Measurements from ENCODE around the gene DIRAS1.

Gene DIRAS1

DNA sequence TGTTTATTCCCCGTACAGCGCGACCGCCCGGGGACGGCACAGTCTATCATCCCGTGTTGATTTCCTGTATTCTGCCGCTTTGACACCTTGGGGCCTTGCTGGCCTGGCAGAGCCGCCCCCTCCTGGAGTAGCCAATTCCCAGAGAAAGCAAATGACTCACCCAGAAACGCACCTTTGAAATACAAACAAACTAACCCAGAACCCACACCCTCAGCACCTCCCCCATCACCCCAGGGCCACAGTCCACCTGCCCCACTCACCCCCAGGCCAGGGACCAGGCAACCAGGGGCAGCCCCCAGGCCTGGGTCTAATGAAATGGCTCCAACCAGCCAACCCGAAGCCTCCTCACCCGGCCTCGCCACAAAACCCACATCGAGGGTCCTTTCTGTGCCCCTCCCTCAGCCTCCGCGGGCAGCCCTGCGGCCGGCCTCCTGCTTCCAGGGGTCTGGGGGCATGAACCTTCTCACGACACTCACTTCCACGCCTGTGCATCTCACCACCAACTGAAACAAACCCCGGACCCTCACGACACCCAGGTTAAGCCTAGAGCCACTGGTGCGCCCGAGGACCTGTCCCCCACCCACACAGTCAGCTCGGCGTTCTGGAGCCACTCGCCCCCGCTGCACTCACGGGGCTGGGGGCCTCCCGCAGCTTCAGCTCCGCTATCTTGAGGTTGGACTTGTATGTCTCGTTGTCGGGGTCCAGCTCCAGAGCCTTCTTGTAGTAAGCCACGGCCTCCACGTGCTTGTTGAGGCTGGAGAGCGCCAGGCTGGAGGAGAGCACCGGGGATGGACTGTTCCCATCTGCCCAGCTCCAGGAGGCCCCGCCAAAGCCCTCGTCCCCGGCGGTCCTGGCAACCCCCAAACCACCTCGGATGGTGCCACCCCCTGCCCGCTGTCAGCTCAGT, 41.0 kb upstream of the DIRAS1 start:
- Histone ChIP-seq H2BK120ac (ENCODE audit: low read depth, low read length) (no peak overlapping the region), H4K5ac (ENCODE audit: low read length) (no peak overlapping the region), H3K23ac (ENCODE audit: low read length) (no peak overlapping the region), H3K4me1 (ENCODE audit: control insufficient read depth, low read depth, low read length) (no peaks in the 10 kb centered on the region), H2AK5ac (ENCODE audit: low read length) (no peak overlapping the region), H3K79me1 (ENCODE audit: low read length) (no peaks in the 10 kb centered on the region), H3K27ac (ENCODE audit: low read depth, low read length) (no peak overlapping the region), H3K4me3 (ENCODE audit: low read length) (no peak overlapping the region), H3K4me2 (ENCODE audit: low read length) (no peak overlapping the region), H3K9ac (ENCODE audit: low read length) (no peak overlapping the region), H3K36me3 (ENCODE audit: control insufficient read depth, insufficient read depth, low read length) (peaks cover 13% of the 10 kb centered on the region), H2BK5ac (ENCODE audit: low read length) (no peak overlapping the region), H3K56ac (ENCODE audit: low read length) (no peak overlapping the region), H3K79me2 (ENCODE audit: control insufficient read depth, insufficient read depth, low read length) (no peaks in the 10 kb centered on the region), H4K8ac (ENCODE audit: low read depth, low read length) (no peak overlapping the region), H3K27me3 (ENCODE audit: insufficient read depth, low read length, poor library complexity) (no peaks in the 10 kb centered on the region), H3K4ac (ENCODE audit: low read depth, low read length) (no peak overlapping the region), H3K18ac (ENCODE audit: low read length) (no peak overlapping the region), H2BK15ac (replicated peaks; ENCODE audit: low read depth) (no peak overlapping the region)
- no CpG with 5 or more reads among the region's 43 CpGs for WGBS (ENCODE audit: extremely low coverage, insufficient coverage, low lambda C conversion rate)
- DNase-seq = no peak

GRCh38 chr19:2761309-2761677, 40.1 kb upstream of the DIRAS1 start:
- no peak for DNase-seq
- Histone ChIP-seq H3K18ac (ENCODE audit: low read length) (no peak overlapping the region), H2BK15ac (replicated peaks; ENCODE audit: low read depth) (no peak overlapping the region), H3K27me3 (ENCODE audit: insufficient read depth, low read length, poor library complexity) (no peaks in the 10 kb centered on the region), H3K9ac (ENCODE audit: low read length) (no peak overlapping the region), H2AK5ac (ENCODE audit: low read length) (no peak overlapping the region), H3K27ac (ENCODE audit: low read depth, low read length) (no peak overlapping the region), H4K5ac (ENCODE audit: low read length) (no peak overlapping the region), H2BK120ac (ENCODE audit: low read depth, low read length) (no peak overlapping the region), H3K23ac (ENCODE audit: low read length) (no peak overlapping the region), H3K79me2 (ENCODE audit: control insufficient read depth, insufficient read depth, low read length) (no peaks in the 10 kb centered on the region), H3K79me1 (ENCODE audit: low read length) (no peaks in the 10 kb centered on the region), H3K4me1 (ENCODE audit: control insufficient read depth, low read depth, low read length) (no peaks in the 10 kb centered on the region), H3K36me3 (ENCODE audit: control insufficient read depth, insufficient read depth, low read length) (peaks cover 13% of the 10 kb centered on the region), H4K8ac (ENCODE audit: low read depth, low read length) (no peak overlapping the region), H3K4me3 (ENCODE audit: low read length) (no peak overlapping the region), H3K4me2 (ENCODE audit: low read length) (no peak overlapping the region), H2BK5ac (ENCODE audit: low read length) (no peak overlapping the region), H3K4ac (ENCODE audit: low read depth, low read length) (no peak overlapping the region), H3K56ac (ENCODE audit: low read length) (no peak overlapping the region)
- no CpG with 5 or more reads among the region's 16 CpGs for WGBS (ENCODE audit: extremely low coverage, insufficient coverage, low lambda C conversion rate)

- Histone ChIP-seq H4K5ac (ENCODE audit: low read length) (no peak overlapping the region), H4K8ac (ENCODE audit: low read depth, low read length) (no peak overlapping the region), H3K4me1 (ENCODE audit: control insufficient read depth, low read depth, low read length) (no peaks in the 10 kb centered on the region), H3K23ac (ENCODE audit: low read length) (no peak overlapping the region), H3K79me2 (ENCODE audit: control insufficient read depth, insufficient read depth, low read length) (no peaks in the 10 kb centered on the region), H3K4me3 (ENCODE audit: low read length) (no peak overlapping the region), H3K18ac (ENCODE audit: low read length) (no peak overlapping the region), H3K56ac (ENCODE audit: low read length) (no peak overlapping the region), H2BK15ac (replicated peaks; ENCODE audit: low read depth) (no peak overlapping the region), H3K36me3 (ENCODE audit: control insufficient read depth, insufficient read depth, low read length) (peaks cover 16% of the 10 kb centered on the region), H2AK5ac (ENCODE audit: low read length) (no peak overlapping the region), H3K79me1 (ENCODE audit: low read length) (no peaks in the 10 kb centered on the region), H3K4me2 (ENCODE audit: low read length) (no peak overlapping the region), H2BK120ac (ENCODE audit: low read depth, low read length) (no peak overlapping the region), H2BK5ac (ENCODE audit: low read length) (no peak overlapping the region), H3K27ac (ENCODE audit: low read depth, low read length) (no peak overlapping the region), H3K27me3 (ENCODE audit: insufficient read depth, low read length, poor library complexity) (no peaks in the 10 kb centered on the region), H3K4ac (ENCODE audit: low read depth, low read length) (no peak overlapping the region), H3K9ac (ENCODE audit: low read length) (no peak overlapping the region)
- no peak for DNase-seq
- WGBS (ENCODE audit: extremely low coverage, insufficient coverage, low lambda C conversion rate) = no CpG with 5 or more reads among the region's 7 CpGs
These were observed 38.8 kb upstream of the DIRAS1 start for GRCh38 chr19:2759965-2760364.

DNA sequence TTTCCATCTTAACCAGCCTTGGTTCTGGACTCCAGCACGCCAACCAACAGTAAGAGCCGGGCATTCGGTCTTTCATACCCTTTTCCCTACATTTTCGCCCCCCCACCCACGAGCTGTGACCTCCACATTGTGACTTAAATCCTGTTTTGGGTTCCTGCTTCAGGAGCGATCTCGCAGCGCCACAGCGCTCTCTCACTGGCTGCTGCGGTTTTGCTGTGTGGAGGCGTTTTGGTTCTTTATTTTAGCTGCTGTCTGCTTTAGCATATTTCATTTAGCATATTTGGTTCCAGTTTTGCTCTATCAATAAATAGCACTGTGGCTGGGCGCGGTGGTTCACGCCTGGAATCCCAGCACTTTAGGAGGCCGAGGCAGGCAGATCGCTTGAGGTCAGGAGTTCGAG, 38.2 kb upstream of the DIRAS1 start:
- WGBS (ENCODE audit: extremely low coverage, insufficient coverage, low lambda C conversion rate) = no CpG with 5 or more reads among the region's 17 CpGs
- Histone ChIP-seq H3K23ac (ENCODE audit: low read length) (no peak overlapping the region), H3K18ac (ENCODE audit: low read length) (no peak overlapping the region), H4K8ac (ENCODE audit: low read depth, low read length) (no peak overlapping the region), H3K79me2 (ENCODE audit: control insufficient read depth, insufficient read depth, low read length) (no peaks in the 10 kb centered on the region), H3K27ac (ENCODE audit: low read depth, low read length) (no peak overlapping the region), H3K27me3 (ENCODE audit: insufficient read depth, low read length, poor library complexity) (no peaks in the 10 kb centered on the region), H3K36me3 (ENCODE audit: control insufficient read depth, insufficient read depth, low read length) (peaks cover 17% of the 10 kb centered on the region), H3K4me1 (ENCODE audit: control insufficient read depth, low read depth, low read length) (no peaks in the 10 kb centered on the region), H4K5ac (ENCODE audit: low read length) (no peak overlapping the region), H3K9ac (ENCODE audit: low read length) (no peak overlapping the region), H3K4me2 (ENCODE audit: low read length) (no peak overlapping the region), H3K56ac (ENCODE audit: low read length) (no peak overlapping the region), H3K4ac (ENCODE audit: low read depth, low read length) (no peak overlapping the region), H2BK5ac (ENCODE audit: low read length) (no peak overlapping the region), H2BK15ac (replicated peaks; ENCODE audit: low read depth) (no peak overlapping the region), H3K4me3 (ENCODE audit: low read length) (no peak overlapping the region), H2BK120ac (ENCODE audit: low read depth, low read length) (no peak overlapping the region), H3K79me1 (ENCODE audit: low read length) (no peaks in the 10 kb centered on the region), H2AK5ac (ENCODE audit: low read length) (no peak overlapping the region)
- DNase-seq = no peak

DNA sequence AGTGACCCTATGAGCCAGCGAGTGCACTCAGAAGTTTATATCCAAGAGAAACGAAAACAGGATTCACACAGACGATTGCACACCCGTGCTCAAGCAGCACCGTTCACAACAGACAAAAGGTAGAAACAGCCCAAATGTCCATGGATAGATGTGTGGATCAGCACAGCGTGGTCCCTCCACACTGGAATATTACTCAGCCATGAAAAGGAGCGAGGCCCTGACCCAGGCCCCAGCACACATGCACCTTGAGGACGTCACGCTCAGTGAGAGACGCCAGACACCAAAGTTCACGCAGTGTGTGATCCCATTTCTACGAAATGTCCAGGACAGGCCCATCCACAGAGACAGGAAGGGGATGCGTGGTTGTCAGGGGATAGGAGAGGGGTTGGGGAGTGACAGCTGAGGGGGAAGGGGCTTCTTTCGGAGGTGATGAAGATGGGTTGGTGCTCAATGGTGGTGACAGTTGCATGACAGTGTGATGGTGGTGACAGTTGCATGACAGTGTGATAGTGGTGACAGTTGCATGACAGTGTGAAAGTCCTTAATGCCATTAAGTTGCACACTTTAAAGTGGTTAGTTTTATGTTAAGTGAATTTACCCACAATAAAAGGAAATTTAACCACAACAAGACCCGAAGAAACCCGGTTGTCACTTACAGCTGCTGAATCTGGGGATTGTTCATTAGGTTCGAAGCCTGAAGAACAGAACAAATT, 37.6 kb upstream of the DIRAS1 start:
- no peak for DNase-seq
- Histone ChIP-seq H3K79me1 (ENCODE audit: low read length) (no peaks in the 10 kb centered on the region), H3K27ac (ENCODE audit: low read depth, low read length) (no peak overlapping the region), H3K9ac (ENCODE audit: low read length) (no peak overlapping the region), H4K5ac (ENCODE audit: low read length) (no peak overlapping the region), H3K18ac (ENCODE audit: low read length) (no peak overlapping the region), H3K27me3 (ENCODE audit: insufficient read depth, low read length, poor library complexity) (no peaks in the 10 kb centered on the region), H2AK5ac (ENCODE audit: low read length) (no peak overlapping the region), H2BK120ac (ENCODE audit: low read depth, low read length) (no peak overlapping the region), H2BK15ac (replicated peaks; ENCODE audit: low read depth) (no peak overlapping the region), H3K4me2 (ENCODE audit: low read length) (no peak overlapping the region), H3K36me3 (ENCODE audit: control insufficient read depth, insufficient read depth, low read length) (peaks cover 17% of the 10 kb centered on the region), H3K23ac (ENCODE audit: low read length) (no peak overlapping the region), H3K4ac (ENCODE audit: low read depth, low read length) (no peak overlapping the region), H2BK5ac (ENCODE audit: low read length) (no peak overlapping the region), H3K4me1 (ENCODE audit: control insufficient read depth, low read depth, low read length) (no peaks in the 10 kb centered on the region), H3K56ac (ENCODE audit: low read length) (no peak overlapping the region), H3K4me3 (ENCODE audit: low read length) (no peak overlapping the region), H3K79me2 (ENCODE audit: control insufficient read depth, insufficient read depth, low read length) (no peaks in the 10 kb centered on the region), H4K8ac (ENCODE audit: low read depth, low read length) (no peak overlapping the region)
- WGBS (ENCODE audit: extremely low coverage, insufficient coverage, low lambda C conversion rate) = no CpG with 5 or more reads among the region's 17 CpGs

All from mesendoderm (in vitro differentiated cells).